SK-N-SH (cell line): ENCODE results near the gene SH3BP5L. TPM values are rescaled to one million over a fixed set of nuclear protein-coding genes. Genes with fewer than 3 reads are reported as not detected.
A peak's percentile ranks its signal among the peaks of the same experiment; 100 is the strongest.

Experiments used
- CTCF ChIA-PET: fragments of 300-600, 350-600 bp; formaldehyde crosslinking; extraction: SDS; loops from one replicate; lab custom pipeline; 2021; lab: Yijun Ruan, JAX
- POLR2A ChIA-PET: fragments of 350-600 bp; sonication (Branson Sonifier 250); formaldehyde crosslinking; extraction: SDS; loops from one replicate; lab custom pipeline; 2020; ENCODE audit warnings: antibody characterized with exemption, inconsistent platforms; lab: Yijun Ruan, JAX
- DNase-seq: peaks from one replicate; pipeline ENCODE4 v3.0.0; 2012
- H2AFZ ChIP-seq: fragments of 200-600 bp; sonication (generic); 2 replicates; pipeline ENCODE4 v1.8.1; 2016; ENCODE audit warnings: antibody characterized with exemption, mild to moderate bottlenecking, low read depth
- H3F3A ChIP-seq: fragments of 200-600 bp; sonication (generic); replicated peaks from 2 replicates; pipeline ENCODE3; 2016; ENCODE audit warnings: antibody characterized with exemption, mild to moderate bottlenecking; ENCODE audit not compliant: insufficient read depth
- H3K27ac ChIP-seq, 2 experiments: fragments of 200-500 bp in 1 of 2; fragments of 200-600 bp in 1 of 2; sonication (Bioruptor generic) in 1 of 2; sonication (generic), shearing (Covaris generic) in 1 of 2; 2 replicates each; pipeline versions ENCODE4 v1.5.1 to v1.6.1; 2014 to 2016; ENCODE audit warnings: low read depth in 2 of 2, inconsistent platforms in 1 of 2, low read length in 1 of 2, mild to moderate bottlenecking in 1 of 2, mixed read lengths in 1 of 2
- H3K27me3 ChIP-seq: fragments of 200-600 bp; sonication (generic), shearing (Covaris generic); 2 replicates; pipeline ENCODE4 v1.6.1; 2016; ENCODE audit warnings: mixed run types; ENCODE audit not compliant: insufficient read depth
- H3K36me3 ChIP-seq, 2 experiments: fragments of 200-500 bp in 1 of 2; fragments of 200-600 bp in 1 of 2; sonication (Bioruptor generic) in 1 of 2; sonication (generic) in 1 of 2; replicated peaks in 1 of 2; 2 replicates each; pipeline versions ENCODE3 to v1.5.1; 2014 to 2016; ENCODE audit warnings: low read length in 1 of 2, mild to moderate bottlenecking in 1 of 2; ENCODE audit not compliant: insufficient read depth in 2 of 2, control insufficient read depth in 1 of 2
- H3K4me1 ChIP-seq, 2 experiments: fragments of 200-500 bp in 1 of 2; fragments of 200-600 bp in 1 of 2; sonication (Bioruptor generic) in 1 of 2; sonication (generic), shearing (Covaris generic) in 1 of 2; 2 replicates each; pipeline versions ENCODE4 v1.5.1 to v1.6.1; 2014 to 2016; ENCODE audit warnings: low read depth in 1 of 2, low read length in 1 of 2, mixed run types in 1 of 2; ENCODE audit not compliant: insufficient read depth in 2 of 2, control insufficient read depth in 1 of 2
- H3K4me2 ChIP-seq: fragments of 200-600 bp; sonication (generic), shearing (Covaris generic); 2 replicates; pipeline ENCODE4 v1.6.1; 2017; ENCODE audit warnings: mixed run types
- H3K4me3 ChIP-seq, 2 experiments: fragments of 200-500 bp in 1 of 2; fragments of 200-600 bp in 1 of 2; sonication (Bioruptor generic) in 1 of 2; sonication (generic), shearing (Covaris generic) in 1 of 2; 2 replicates each; pipeline versions ENCODE4 v1.5.1 to v1.8.1; 2014 to 2016; ENCODE audit warnings: low read depth in 2 of 2, inconsistent platforms in 1 of 2, low read length in 1 of 2, mild to moderate bottlenecking in 1 of 2, mixed read lengths in 1 of 2, moderate library complexity in 1 of 2
- H3K79me2 ChIP-seq: fragments of 200-600 bp; sonication (generic); 2 replicates; pipeline ENCODE4 v1.8.1; 2017; ENCODE audit warnings: mild to moderate bottlenecking; ENCODE audit not compliant: insufficient read depth
- H3K9ac ChIP-seq: fragments of 200-600 bp; sonication (generic); 2 replicates; pipeline ENCODE4 v1.6.1; 2017; ENCODE audit warnings: mixed run types
- H3K9me2 ChIP-seq: fragments of 200-600 bp; sonication (generic); 2 replicates; pipeline ENCODE4 v1.6.1; 2017; ENCODE audit warnings: mixed run types
- H3K9me3 ChIP-seq: fragments of 200-600 bp; sonication (generic); 2 replicates; pipeline ENCODE4 v1.6.1; 2017; ENCODE audit warnings: mixed run types, mild to moderate bottlenecking, moderate library complexity
- H4K20me1 ChIP-seq: fragments of 200-600 bp; sonication (generic); 2 replicates; pipeline ENCODE4 v1.6.1; 2017; ENCODE audit warnings: mild to moderate bottlenecking, mixed run types; ENCODE audit not compliant: insufficient read depth
- CTCF ChIP-seq: fragments of 200-600 bp; sonication (generic); IDR thresholded peaks from 2 replicates; pipeline ENCODE4 v1.6.1; 2017; ENCODE audit warnings: antibody characterized with exemption, mild to moderate bottlenecking, moderate library complexity
- EZH2phosphoT487 ChIP-seq: fragments of 200-600 bp; sonication (generic); IDR thresholded peaks from 2 replicates; pipeline ENCODE4 v1.6.1; 2017; ENCODE audit warnings: low read depth, mixed run types, mild to moderate bottlenecking, antibody characterized with exemption, moderate library complexity, borderline replicate concordance
- IRF3 ChIP-seq: fragments of 150-350 bp; IDR thresholded peaks from 2 replicates; pipeline ENCODE4 v1.6.1; 2016; ENCODE audit warnings: mild to moderate bottlenecking, low read depth, low read length
- MAX ChIP-seq: IDR thresholded peaks from 2 replicates; pipeline ENCODE4 v1.4.0; 2012; ENCODE audit warnings: low read depth
- MXI1 ChIP-seq: IDR thresholded peaks from 2 replicates; pipeline ENCODE4 v1.6.1; 2012; ENCODE audit warnings: mild to moderate bottlenecking, low read depth, low read length, improper control_type of control experiment
- RAD21 ChIP-seq: IDR thresholded peaks from 2 replicates; pipeline ENCODE4 v1.6.1; 2012; ENCODE audit warnings: mild to moderate bottlenecking, low read length
- REST ChIP-seq: IDR thresholded peaks from 2 replicates; pipeline ENCODE4 v1.6.1; 2012; ENCODE audit warnings: mild to moderate bottlenecking, low read depth, low read length, moderate library complexity
- RFX5 ChIP-seq: IDR thresholded peaks from 2 replicates; pipeline ENCODE4 v1.6.1; 2012; ENCODE audit warnings: mild to moderate bottlenecking, improper control_type of control experiment, low read length
- TCF12 ChIP-seq: IDR thresholded peaks from 2 replicates; pipeline ENCODE4 v1.4.0; 2012
- WGBS: methylation state at CpG from one replicate; pipeline ENCODE4 v1.1.6; 2017; ENCODE audit warnings: low lambda C conversion rate; 5-methylcytosine and 5-hydroxymethylcytosine counted together
- polyA plus RNA-seq, 3 experiments: library from polyadenylated mRNA; depleted of rRNA; stranded (reverse); fragments of >200 nt; gene quantifications; 2 replicates each; pipeline ENCODE4 v1.2.3, GENCODE V29; 2012

Gene SH3BP5L
- polyA plus RNA-seq, 1 of the 3 experiments (the other 2 are of a cell fraction), result 32.1 TPM

GRCh38 chr1:248858096-248858890 lies 32.6 kb upstream of the SH3BP5L start:
- peaks cover 8 to 21% of the 10 kb centered on the region in 2 experiments for H3K36me3 ChIP-seq
- H3K9ac ChIP-seq, result peak overlapping the region; percentile 70
- 3% methylated on average over 11 of the region's 45 CpGs for WGBS
- H3K9me3 ChIP-seq, result no peaks in the 10 kb centered on the region
- CTCF ChIA-PET, result interaction anchor here (0.7 to 3.8 kb wide), 21 partner anchors 9 to 66 kb away, joined by 3 to 33 read pairs (median 4); partner anchors contain the start of genes SH3BP5L and ZNF672
- peak overlapping the region; percentile 92 for H2AFZ ChIP-seq
- TF ChIP-seq MAX (peak; percentile 63; the same call in 1 of the 2 replicates), REST (no peak), MXI1 (peak; percentile 89), RAD21 (peak; percentile 12; the same call in 1 of the 2 replicates), CTCF (peak; percentile 54)
- TF ChIP-seq, all 33 proteins: peak for 4
- peaks cover 10% of the 10 kb centered on the region; the same call in 1 of the 2 replicates for H3K79me2 ChIP-seq
- H3K27me3 ChIP-seq, result no peaks in the 10 kb centered on the region
- H3K27ac ChIP-seq, result peak overlapping the region; percentile 32 to 86; a peak in 3 of 4 replicates
- H3K4me2 ChIP-seq, result peak overlapping the region; percentile 94
- peak; percentile 79 for DNase-seq
- no peaks in the 10 kb centered on the region for H4K20me1 ChIP-seq
- no peaks in the 10 kb centered on the region for H3K9me2 ChIP-seq
- POLR2A ChIA-PET, result interaction anchor here (0.9 to 2.8 kb wide), 6 partner anchors 9 to 32 kb away, joined by 3 to 23 read pairs (median 6); partner anchors contain the start of genes SH3BP5L and ZNF672
- H3K4me3 ChIP-seq, result peak overlapping the region; percentile 62 to 66
- H3K4me1 ChIP-seq, result peaks cover 9 to 25% of the 10 kb centered on the region in 2 experiments; a peak in 3 of 4 replicates
- H3F3A ChIP-seq, result no peaks in the 10 kb centered on the region

GRCh38 chr1:248857749-248858095 lies 32.0 kb upstream of the SH3BP5L start:
- Histone ChIP-seq H3K9me3 (no peaks in the 10 kb centered on the region), H3K4me2 (peak overlapping the region; percentile 94), H3K27ac (peak overlapping the region in 1 of 2 experiments; percentile 86; a peak in 2 of 4 replicates), H3F3A (no peaks in the 10 kb centered on the region), H3K79me2 (peaks cover 10% of the 10 kb centered on the region; the same call in 1 of the 2 replicates), H3K4me1 (peaks cover 9 to 22% of the 10 kb centered on the region in 2 experiments; a peak in 3 of 4 replicates), H4K20me1 (no peaks in the 10 kb centered on the region), H3K4me3 (peak overlapping the region; percentile 62 to 66), H3K9ac (peak overlapping the region; percentile 70), H3K27me3 (no peaks in the 10 kb centered on the region), H3K9me2 (no peaks in the 10 kb centered on the region), H2AFZ (peak overlapping the region; percentile 92; the same call in 1 of the 2 replicates), H3K36me3 (peaks cover 8 to 23% of the 10 kb centered on the region in 2 experiments)
- 28% methylated on average over 4 of the region's 4 CpGs for WGBS
- POLR2A ChIA-PET, result interaction anchor here (1.0 to 2.8 kb wide), 3 partner anchors 16 to 32 kb away, joined by 3 to 23 read pairs (median 18); partner anchors contain the start of genes SH3BP5L and ZNF672
- no peak for DNase-seq
- TF ChIP-seq EZH2phosphoT487 (no peak), RFX5 (no peak), IRF3 (no peak), MAX (no peak), TCF12 (no peak)
- CTCF ChIA-PET, result interaction anchor here (0.8 to 3.8 kb wide), 15 partner anchors 8 to 67 kb away, joined by 3 to 33 read pairs (median 4); partner anchors contain the start of genes SH3BP5L and ZNF672
